ENCODE data around the gene GALNT17.

GALNT17 gene

GRCh38 chr7:71221549-71221948 is 89.6 kb downstream of the GALNT17 start:
- Histone ChIP-seq H3F3A (ENCODE audit: insufficient read depth, low read length) (no peaks in the 10 kb centered on the region), H3K9me2 (replicated peaks; ENCODE audit: insufficient read depth, low read length) (no peaks in the 10 kb centered on the region), H3K9ac (ENCODE audit: low read length) (no peak overlapping the region), H3K4me1 (ENCODE audit: low read length) (no peaks in the 10 kb centered on the region), H3K4me2 (ENCODE audit: low read depth, low read length) (no peak overlapping the region), H4K20me1 (ENCODE audit: insufficient read depth, low read length) (no peaks in the 10 kb centered on the region), H3K27ac (ENCODE audit: low read length) (no peak overlapping the region), H3K27me3 (replicated peaks; ENCODE audit: insufficient read depth, low read length) (no peaks in the 10 kb centered on the region), H2AFZ (ENCODE audit: low read length) (no peak overlapping the region), H3K4me3 (ENCODE audit: low read length) (no peak overlapping the region), H3K9me3 (replicated peaks; ENCODE audit: insufficient read depth, low read length) (no peaks in the 10 kb centered on the region), H3K79me2 (ENCODE audit: low read length) (no peaks in the 10 kb centered on the region), H3K36me3 (replicated peaks; ENCODE audit: insufficient read depth, low read length) (no peaks in the 10 kb centered on the region)
- TF ChIP-seq EZH2 (optimal IDR thresholded peaks at IDR 0.05; ENCODE audit: low read depth, low read length): no peak
- no peak for TF ChIP-seq EZH2phosphoT487 (IDR thresholded peaks at IDR 0.05; ENCODE audit: low read length)
- no peak for TF ChIP-seq CTCF (IDR thresholded peaks at IDR 0.05; ENCODE audit: low read length)
- no peak for DNase-seq

GRCh38 chr7:71227126-71227525 is 95.2 kb downstream of the GALNT17 start:
- Histone ChIP-seq H2AFZ (ENCODE audit: low read length) (no peak overlapping the region), H3K9me2 (replicated peaks; ENCODE audit: insufficient read depth, low read length) (no peaks in the 10 kb centered on the region), H3K9me3 (replicated peaks; ENCODE audit: insufficient read depth, low read length) (no peaks in the 10 kb centered on the region), H3K4me2 (ENCODE audit: low read depth, low read length) (no peak overlapping the region), H3K4me1 (ENCODE audit: low read length) (no peaks in the 10 kb centered on the region), H3F3A (ENCODE audit: insufficient read depth, low read length) (no peaks in the 10 kb centered on the region), H3K79me2 (ENCODE audit: low read length) (no peaks in the 10 kb centered on the region), H3K27ac (ENCODE audit: low read length) (no peak overlapping the region), H3K27me3 (replicated peaks; ENCODE audit: insufficient read depth, low read length) (no peaks in the 10 kb centered on the region), H3K4me3 (ENCODE audit: low read length) (no peak overlapping the region), H4K20me1 (ENCODE audit: insufficient read depth, low read length) (no peaks in the 10 kb centered on the region), H3K9ac (ENCODE audit: low read length) (no peak overlapping the region), H3K36me3 (replicated peaks; ENCODE audit: insufficient read depth, low read length) (no peaks in the 10 kb centered on the region)
- no peak for DNase-seq
- TF ChIP-seq EZH2phosphoT487 (IDR thresholded peaks at IDR 0.05; ENCODE audit: low read length): no peak
- no peak for TF ChIP-seq CTCF (IDR thresholded peaks at IDR 0.05; ENCODE audit: low read length)
- TF ChIP-seq EZH2 (optimal IDR thresholded peaks at IDR 0.05; ENCODE audit: low read depth, low read length): no peak

- H2AFZ ChIP-seq (ENCODE audit: low read length): no peak overlapping the region
- H3K27me3 ChIP-seq (replicated peaks; ENCODE audit: insufficient read depth, low read length): no peaks in the 10 kb centered on the region
- H3K27ac ChIP-seq (ENCODE audit: low read length): no peak overlapping the region
- no peaks in the 10 kb centered on the region for H3K36me3 ChIP-seq (replicated peaks; ENCODE audit: insufficient read depth, low read length)
- H3F3A ChIP-seq (ENCODE audit: insufficient read depth, low read length): no peaks in the 10 kb centered on the region
- DNase-seq: no peak
- TF ChIP-seq EZH2phosphoT487 (IDR thresholded peaks at IDR 0.05; ENCODE audit: low read length) (no peak), EZH2 (optimal IDR thresholded peaks at IDR 0.05; ENCODE audit: low read depth, low read length) (no peak), CTCF (IDR thresholded peaks at IDR 0.05; ENCODE audit: low read length) (no peak)
- no peaks in the 10 kb centered on the region for H3K9me3 ChIP-seq (replicated peaks; ENCODE audit: insufficient read depth, low read length)
- H3K9me2 ChIP-seq (replicated peaks; ENCODE audit: insufficient read depth, low read length): no peaks in the 10 kb centered on the region
- no peaks in the 10 kb centered on the region for H3K79me2 ChIP-seq (ENCODE audit: low read length)
- no peaks in the 10 kb centered on the region for H4K20me1 ChIP-seq (ENCODE audit: insufficient read depth, low read length)
- no peak overlapping the region for H3K4me3 ChIP-seq (ENCODE audit: low read length)
- H3K4me1 ChIP-seq (ENCODE audit: low read length): no peaks in the 10 kb centered on the region
- H3K9ac ChIP-seq (ENCODE audit: low read length): no peak overlapping the region
- no peak overlapping the region for H3K4me2 ChIP-seq (ENCODE audit: low read depth, low read length)
Observed at GRCh38 chr7:71229148-71229547, 97.2 kb downstream of the GALNT17 start.
